Activated CD8-positive, alpha-beta memory T cell treated with anti-CD3 and anti-CD28 coated beads, Interleukin-2, amount 50 U/mL, for 48 hours (primary cell): Measurements from ENCODE around the gene SLX4IP.

ENCODE experiments used
- DNase-seq: peaks from one replicate; pipeline ENCODE4 v3.0.0-alpha.2; 2020

SLX4IP gene

DNA sequence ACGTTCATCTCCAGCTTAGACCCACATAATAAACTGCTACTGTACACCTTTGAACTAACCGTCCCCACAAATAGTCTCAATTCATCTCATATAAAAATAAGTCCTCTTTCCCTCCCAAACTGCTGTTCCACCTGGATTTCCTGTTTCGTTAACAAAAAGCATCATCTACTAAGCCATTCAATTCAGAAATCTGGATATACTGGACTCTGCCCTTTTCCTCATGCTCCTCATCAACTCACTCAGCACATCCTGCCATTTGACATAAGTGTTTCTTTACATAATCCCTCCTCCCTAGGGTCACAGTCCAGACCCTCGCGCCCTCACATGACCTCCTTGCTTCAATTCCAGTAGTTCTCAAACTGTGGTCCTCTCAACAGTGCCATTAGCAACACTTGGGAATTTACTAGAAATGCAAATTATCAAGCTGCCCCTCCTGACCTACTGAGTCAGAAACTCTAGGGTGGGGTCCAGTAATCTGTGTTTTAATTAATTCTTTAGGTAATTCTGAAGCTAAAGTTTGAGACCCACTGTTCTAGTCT, 5.6 kb upstream of the SLX4IP start:
- no peak for DNase-seq

DNA sequence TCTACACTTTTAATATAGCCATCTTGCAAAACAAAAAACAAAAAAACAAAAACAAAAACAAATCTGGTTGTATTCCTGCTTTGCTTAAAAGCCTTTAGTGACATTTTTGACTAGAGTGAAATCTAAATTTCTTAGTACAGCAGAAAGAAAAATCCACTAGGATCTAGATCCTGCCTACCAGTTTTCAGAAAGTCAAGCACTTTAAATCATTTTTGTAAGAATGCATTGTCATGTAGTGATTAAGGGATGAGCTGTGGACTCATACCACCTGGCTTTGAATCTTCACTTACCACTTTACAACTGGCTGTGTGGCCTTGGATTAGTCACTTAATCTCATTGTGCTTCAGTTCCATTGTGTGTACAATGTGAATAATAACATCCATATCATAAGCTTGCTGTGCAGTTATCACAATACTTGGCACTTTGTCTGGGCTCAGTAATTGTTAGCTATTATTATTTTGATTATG, 5.1 kb upstream of the SLX4IP start:
- no peak for DNase-seq

DNA sequence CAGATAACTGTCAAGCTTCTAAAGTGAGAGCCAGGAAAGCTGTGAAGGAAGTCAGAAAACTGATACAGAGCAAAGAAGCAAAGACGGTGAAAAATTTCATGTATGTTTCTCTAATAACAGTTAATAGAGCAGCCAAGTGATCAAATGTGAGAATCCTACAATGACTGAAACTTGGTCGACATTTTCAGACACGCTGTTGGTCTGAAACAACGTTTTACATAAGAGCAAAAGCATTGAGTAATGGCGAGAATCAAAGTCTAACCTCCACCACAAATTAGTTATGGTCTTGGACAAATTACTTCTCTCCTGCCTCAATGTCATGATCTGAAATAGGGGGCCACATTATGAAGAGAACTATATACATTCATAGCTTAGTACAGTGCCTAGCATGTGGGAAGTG, 4.4 kb upstream of the SLX4IP start:
- no peak for DNase-seq

DNA sequence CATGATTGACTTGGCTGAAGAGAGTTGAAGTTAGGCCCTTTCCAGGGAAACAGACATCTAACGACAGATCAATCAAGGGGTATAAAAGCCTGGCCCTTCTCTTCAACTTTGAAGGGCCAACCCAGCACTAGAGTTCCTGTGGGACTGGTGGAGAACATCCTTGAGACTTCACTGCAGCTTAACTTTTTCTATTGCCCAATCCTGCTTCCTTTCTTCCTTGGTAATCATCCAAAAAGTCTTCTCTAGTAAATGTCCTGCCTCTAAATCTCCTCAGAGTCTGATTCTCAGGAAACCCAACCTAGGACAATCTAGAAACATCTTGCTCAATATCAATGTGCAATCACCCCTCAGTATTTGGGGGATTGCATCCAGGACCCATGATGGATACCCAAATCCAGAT, 3.0 kb upstream of the SLX4IP start:
- DNase-seq = no peak

DNA sequence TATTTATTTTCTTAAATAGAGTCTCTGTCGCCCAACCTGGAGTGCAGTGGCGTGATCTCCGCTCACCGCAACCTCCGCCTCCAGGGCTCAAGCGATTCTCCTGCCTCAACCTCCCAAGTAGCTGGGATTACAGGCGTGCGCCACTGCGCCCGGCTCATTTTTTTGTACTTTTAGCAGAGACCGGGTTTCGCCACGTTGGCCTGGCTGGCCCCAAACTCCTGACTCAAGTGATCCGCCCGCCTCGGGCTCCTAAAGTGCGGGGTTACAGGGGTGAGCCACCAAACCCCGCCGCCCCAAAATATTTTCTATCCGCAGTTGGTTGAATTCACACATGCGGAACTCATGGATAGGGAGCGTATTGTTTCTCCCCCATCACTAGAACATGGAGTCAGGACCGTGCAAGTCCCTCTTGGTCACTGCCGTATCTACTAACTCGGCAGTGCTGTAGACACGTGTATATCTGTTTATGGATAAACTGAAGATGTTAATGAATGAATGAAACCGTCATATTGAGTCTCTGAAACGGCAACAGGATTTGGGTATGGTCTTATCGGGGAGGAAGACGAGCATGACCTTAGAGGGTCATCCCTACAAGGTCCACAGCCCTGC, 2.0 kb upstream of the SLX4IP start:
- no peak for DNase-seq

DNA sequence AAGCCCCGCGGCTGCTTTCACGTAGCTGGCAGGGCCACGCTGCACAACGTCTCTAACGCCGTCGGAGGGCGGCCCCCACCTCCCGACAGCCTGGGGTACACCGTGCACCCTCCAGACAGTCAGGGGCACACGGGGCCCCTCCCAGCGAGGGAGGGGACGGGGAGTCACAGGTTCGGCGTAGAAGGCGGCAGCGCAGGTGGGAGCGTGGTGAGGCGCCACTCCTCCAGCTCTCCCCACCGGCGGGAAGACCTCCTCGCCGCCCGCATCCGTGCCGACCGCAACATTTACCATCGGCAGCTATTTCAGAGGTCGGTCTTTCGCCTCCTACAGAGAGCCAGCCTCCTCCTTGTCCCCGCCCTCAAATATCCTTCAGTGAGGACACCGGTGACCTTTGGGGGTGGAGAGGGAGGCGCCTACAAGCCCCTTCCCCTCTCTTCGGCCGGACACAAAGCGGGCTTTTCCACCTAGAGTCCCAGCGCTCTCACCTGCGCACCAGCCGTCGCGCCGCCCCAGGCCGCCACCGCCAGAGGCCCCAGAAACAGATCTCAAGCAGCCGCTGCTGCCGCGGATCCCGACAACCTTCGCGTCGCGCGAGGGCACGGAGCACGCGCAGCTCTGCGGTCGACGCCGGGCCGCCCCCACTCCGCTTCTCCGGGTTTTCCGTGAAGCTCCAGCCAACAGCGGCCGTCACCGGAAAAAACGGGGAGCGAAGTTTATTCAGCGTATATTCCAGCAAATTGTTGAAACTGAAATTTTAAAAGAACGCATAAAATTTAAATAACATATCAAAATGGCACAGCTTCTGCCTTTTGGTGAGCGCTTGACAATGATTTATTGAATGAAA, 1.3 kb upstream of the SLX4IP start, which contains the start of gene MKKS:
TSS of gene MKKS (minus strand) at position 600 of the 844 bp plus-strand sequence. CDS start 20,708 bp downstream, outside the sequence.
- DNase-seq = peak; percentile 92

DNA sequence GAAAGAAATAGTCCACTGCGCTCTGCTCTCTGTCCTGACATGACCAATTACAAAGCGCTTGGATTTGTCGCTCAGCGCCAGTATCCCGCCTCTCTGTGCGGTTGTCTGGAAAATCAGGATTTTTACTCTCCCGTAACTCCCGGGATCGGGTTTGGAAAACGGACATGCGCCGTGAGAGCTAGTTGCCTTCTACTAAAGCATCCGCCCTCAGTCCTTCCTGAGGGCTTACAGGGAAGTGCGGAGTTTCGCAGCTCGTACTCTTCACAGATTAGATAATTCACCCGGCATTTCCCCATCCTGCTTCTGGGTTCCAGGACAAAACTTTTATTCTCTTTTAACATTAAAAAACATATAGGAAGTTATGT, 656 bp upstream of the SLX4IP start:
- DNase-seq = peak; percentile 82

DNA sequence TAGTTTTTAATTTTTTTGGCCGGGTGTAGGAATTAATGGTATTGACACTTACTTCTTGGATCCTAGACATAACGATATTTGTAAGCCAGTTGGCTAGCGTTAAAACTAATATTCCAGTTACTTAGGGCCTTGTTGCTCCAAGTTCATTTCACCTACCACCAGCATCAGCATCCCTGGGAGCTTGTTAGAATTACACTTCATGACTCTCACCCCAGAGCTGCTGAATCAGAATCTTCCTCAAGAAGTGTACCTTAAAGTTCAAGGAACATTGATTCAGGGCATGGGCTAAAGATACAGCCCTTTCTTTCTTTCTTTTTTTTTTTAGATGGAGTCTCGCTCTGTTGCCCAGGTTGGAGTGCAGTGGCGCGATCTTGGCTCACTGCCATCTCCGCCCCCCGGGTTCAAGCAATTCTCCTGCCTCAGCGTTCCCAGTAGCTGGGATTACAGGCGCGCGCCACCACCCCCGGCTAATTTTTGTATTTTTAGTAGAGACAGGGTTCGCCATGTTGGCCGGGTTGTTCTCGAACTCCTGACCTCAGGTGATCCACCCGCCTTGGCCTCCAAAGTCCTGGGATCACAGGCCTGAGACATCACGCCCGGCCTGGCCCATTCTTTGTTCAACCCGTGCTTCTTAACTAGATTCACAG, 1.1 kb downstream of the SLX4IP start:
- DNase-seq = no peak

DNA sequence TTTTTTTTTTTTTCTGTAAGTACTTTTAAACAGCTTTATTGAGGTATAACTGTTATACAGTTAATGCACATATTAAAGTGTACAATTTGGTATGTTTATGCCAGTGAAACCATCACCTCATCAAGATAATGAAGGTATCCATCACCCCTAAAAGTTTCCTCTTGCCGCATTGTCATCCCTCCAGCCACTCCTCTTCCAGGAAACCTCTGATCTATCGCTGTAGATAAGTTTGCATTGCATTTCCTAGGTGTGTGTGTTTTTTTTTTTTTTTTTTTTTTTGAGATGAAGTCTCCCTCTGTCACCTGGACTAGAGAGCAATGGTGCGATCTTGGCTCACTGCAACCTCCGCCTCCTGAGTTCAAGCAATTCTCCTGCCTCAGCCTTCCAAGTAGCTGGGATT, 3.1 kb downstream of the SLX4IP start:
- no peak for DNase-seq

DNA sequence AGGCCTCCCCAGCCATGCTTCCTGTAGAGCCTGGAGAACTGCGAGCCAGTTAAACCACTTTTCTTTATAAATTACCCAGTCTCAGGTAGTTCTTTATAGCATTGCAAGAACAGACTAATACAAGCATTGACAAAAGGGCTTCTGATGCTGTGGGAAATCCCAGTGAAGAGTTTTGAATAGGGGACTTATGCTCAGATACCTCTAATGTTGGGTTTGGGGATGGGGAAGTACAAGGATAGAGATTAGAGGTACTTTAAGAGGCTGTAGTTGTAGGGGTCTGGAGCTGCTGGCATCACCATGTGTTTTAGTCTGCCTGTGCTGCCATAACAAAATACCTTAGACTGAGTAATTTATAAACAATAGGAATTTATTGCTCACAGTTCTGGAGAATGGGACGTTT, 8.8 kb downstream of the SLX4IP start:
- no peak for DNase-seq

DNA sequence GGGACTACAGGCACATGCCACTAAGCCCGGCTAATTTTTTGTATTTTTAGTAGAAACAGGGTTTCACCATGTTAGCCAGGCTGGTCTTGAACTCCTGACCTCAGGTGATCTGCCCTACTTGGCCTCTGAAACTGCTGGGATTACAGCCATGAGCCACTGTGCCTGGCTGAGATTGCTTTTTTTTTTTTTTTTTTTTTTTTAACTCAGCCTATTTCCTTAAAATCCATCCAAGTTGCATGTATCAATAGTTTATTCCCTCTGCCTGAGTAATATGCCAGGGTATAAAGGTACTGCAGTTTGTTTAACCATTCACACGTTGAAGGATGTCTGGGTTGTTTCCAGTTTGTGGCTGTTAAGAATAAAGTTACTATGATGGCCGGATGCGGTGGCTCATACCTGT, 10.7 kb downstream of the SLX4IP start:
- DNase-seq = no peak

DNA sequence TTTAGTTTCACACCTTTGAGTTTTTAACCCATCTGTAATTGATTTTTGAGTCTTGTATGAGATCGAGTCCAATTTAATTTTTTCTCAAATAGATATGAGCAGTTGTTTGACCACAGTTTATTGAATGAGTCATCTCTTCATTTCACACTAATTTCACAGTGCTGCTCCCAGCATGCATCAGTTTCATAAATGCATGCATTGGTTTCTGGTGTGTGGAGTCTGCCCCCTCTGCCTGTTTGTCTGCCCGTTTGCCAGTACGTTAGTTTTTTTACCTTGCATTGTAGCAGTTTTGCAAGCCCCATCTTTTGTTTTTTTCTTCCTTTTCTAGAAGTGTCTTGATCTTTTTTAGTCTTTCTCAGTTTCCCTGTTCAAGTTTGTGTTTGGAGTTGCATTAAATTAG, 11.9 kb downstream of the SLX4IP start:
- no peak for DNase-seq

DNA sequence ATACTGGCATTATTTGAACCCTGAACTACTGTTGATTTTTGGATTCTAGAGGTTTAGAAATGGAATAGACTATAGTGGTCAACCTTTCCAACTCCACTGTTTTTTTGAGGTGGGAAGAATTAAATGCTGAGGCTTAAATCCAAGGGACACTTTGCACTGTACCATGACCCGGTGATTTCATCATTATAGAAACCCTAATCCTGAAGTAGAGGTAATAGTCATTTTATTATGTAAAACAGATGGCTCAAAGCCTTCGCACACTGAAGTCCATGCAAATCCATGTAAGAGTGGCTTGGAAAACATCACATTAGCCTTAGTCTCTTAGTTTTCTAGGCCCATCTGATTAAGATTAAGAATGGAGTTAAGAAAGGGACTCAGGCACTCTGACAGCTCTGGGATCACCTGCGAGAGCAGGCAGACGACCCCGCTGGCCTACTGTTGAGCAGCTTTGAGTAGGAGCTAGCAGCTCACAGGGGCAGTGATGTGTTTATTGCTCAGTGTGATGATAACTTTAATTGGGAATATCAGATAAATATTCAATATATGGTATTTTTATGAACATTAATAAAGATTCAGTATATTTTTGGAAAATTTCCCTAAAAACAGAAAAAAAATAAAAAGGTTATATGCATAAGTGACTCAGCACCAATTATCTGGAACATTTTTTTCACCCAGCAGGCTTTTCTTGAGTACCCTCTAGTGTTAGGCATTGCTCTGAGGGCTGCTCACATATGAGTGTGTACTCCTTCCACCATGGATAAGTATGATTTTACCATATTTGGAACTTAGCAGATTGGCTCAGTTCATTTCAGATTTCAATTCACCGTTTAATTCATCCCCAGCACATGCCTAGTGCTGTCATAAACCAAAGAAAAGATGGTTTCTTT, 13.4 kb downstream of the SLX4IP start:
- DNase-seq = no peak

DNA sequence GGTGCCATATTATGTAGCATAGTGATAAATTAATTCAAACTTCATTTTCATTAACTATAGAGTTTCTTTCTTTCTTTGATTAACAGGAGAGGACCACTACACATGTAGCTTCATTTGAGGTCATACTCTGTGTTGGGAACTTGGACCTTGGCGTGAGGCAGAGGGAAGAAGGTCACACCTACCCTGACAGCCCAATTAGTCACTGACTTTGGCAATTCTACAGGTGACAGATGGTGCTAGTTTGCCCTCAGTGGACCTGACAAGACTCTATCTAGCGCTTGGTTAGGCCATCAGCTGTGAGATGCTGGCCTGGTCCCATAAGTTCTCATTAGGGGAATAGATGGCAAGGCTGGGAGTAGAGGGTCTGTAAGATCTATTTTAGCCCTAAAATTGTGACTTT, 14.2 kb downstream of the SLX4IP start:
- DNase-seq = no peak

DNA sequence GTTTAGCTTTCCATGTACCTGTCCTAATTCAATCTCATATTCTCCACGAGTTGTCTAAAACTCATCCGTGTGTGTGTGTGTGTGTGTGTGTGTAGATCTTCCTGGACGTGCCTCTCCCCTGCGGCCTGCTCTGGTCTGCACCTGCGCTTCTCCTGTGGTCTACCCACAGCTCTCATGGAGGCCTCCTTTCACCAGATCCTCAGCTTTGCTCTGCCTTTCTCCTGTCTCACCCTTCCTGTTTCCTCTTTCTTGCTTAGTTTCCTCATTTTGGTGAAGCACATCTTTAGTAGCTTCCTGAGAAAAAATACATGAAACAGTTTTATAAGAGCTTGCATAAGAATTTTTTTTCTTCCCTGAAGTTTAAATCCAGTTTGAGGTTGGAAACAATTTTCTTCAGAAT, 18.1 kb downstream of the SLX4IP start:
- no peak for DNase-seq

DNA sequence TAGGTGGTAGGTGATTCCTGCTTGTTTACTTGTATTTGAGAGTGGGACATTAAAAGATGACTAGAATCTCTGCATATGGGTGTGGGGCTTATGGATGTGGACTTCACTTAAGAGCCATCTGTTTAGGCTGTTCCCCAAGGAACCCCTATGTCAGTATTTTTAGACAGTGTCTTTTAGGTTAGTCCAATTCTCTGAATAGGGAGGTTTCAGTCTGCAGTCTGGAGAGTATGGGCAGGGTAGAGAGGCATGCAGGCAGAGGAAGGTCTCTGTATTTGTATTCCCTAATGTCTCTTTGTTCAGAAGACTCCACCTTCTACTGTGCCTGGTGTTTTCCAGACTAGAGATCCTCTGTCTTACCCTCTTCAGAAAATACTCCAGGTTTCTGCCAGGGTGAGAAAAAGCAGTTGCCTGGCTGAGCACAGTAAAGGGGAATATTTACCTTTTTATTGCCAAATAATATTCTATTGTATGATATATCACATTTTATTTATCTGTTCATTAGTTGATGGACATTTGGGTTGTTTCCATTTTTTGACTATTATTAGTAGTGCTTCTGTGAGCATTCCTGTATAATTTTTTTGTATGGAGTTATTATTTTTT, 19.1 kb downstream of the SLX4IP start:
- DNase-seq = no peak

DNA sequence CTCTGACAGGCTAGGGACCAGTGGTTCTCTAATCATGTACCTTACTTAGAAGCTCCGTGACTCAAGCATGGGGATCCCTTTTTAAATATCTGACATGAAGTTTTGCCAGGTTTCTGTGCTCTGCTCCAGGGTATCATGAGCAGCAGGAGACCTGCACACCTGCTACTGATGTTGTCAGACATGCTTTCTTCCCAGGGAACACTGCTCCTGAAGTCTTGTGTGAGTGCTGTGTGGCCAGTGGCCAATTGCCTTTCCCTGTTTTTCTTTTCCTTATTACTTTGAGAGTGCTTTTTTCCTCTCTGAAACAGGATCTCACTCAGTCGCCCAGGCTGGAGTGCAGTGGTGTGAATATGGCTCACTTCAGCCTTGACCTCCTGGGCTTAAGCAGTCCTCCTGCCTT, 26.4 kb downstream of the SLX4IP start:
- no peak for DNase-seq

DNA sequence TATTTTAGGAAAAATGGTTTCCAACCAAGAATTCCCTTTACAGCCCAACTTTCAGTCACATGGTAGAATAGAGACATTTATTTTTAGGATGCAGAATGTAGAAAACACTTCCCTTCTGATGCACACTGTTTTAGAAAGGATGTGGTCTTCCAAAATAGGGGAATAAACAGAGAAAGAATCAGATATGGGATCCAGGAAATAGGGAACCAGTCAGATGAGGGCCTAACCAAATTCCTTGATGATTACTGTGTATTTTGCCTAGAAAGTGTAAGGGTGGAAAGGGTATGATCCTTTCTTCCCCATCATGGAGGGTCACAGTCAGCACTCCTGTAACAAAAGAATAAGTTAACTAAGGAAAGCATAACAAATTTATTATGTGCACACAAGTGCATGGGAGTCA, 27.4 kb downstream of the SLX4IP start:
- no peak for DNase-seq

DNA sequence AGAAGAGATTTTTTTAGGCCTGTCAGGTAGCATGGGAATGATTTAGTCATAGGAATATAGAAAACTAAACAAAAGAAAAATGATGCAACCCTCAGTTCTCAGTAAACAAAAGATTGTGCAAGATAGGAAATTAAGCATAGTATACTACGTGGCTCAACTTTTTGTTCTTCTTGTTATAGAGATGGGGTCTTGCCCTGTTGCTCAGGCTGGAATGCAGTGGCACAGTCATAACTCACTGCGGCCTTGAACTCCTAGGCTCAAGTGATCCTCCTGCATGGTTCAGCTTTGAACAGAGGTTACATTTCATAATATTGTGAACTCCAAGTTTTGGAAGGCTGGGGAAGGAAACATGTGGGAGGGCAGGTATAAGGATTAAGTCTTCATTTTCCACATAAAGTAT, 28.5 kb downstream of the SLX4IP start:
- DNase-seq = no peak

DNA sequence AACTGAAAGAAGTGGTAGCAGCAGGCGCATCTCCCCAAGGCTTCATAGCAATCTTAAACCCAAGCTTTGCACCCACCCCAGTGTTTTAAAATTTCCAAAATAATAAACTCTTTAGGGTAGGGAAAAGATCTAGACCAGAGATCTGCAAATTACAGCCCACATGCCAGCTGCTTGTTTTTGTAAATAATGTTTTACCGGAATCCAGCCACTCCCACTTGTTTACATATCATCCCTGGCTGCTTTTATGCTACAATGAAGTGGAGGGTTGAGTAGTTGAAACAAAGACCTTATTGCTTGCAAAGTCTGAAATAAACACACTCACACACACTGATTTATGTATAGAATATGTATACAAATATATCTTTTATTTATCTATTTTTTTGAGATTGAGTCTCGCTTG, 30.0 kb downstream of the SLX4IP start:
- DNase-seq = no peak

DNA sequence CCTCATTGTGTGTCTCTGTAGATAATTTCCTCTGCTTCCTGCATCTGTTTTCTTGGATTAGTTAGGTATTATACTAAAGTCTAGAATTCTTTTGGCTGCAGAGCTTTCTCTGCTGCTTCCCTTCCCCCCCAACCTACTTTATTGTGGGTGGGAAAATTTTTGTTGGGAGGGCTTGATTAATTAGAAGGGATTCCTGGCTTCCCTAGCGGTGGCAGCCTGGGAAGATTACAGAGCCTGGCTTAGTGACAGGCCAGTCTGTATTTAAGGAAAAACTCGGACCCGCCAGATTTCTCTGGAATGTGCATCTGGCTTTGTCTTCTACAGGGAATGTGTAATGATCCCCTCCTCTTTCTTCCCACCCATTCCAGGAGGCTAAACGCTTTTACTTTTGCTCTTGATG, 31.2 kb downstream of the SLX4IP start:
- no peak for DNase-seq

DNA sequence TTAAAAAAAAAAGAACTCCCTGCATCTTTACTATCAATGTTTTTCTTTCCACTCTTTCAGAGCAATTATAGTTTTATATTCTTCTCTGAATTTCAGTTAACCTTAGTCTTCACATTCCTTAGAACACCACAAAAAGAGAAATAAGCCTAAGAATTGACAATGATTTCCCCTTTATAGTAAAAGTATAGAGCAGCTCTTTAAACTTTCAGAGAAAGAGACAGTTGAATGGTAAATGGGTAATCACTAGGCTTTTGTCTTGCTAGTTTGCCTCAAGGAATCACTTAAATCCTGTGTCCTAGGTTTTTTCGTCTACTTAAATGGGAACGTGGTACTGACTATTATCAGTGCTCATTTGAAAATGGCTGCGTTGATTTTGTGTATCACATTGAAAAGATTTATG, 31.8 kb downstream of the SLX4IP start:
- no peak for DNase-seq
